ENCODE measurements around the gene KRAS.
A peak's percentile ranks its signal among the peaks of the same experiment; 100 is the strongest.
"Not testable (repeated sequence)": the region's sequence is repeated elsewhere in the genome, so short reads cannot be mapped to it uniquely, and the experiment has no call there.

KRAS gene

DNA sequence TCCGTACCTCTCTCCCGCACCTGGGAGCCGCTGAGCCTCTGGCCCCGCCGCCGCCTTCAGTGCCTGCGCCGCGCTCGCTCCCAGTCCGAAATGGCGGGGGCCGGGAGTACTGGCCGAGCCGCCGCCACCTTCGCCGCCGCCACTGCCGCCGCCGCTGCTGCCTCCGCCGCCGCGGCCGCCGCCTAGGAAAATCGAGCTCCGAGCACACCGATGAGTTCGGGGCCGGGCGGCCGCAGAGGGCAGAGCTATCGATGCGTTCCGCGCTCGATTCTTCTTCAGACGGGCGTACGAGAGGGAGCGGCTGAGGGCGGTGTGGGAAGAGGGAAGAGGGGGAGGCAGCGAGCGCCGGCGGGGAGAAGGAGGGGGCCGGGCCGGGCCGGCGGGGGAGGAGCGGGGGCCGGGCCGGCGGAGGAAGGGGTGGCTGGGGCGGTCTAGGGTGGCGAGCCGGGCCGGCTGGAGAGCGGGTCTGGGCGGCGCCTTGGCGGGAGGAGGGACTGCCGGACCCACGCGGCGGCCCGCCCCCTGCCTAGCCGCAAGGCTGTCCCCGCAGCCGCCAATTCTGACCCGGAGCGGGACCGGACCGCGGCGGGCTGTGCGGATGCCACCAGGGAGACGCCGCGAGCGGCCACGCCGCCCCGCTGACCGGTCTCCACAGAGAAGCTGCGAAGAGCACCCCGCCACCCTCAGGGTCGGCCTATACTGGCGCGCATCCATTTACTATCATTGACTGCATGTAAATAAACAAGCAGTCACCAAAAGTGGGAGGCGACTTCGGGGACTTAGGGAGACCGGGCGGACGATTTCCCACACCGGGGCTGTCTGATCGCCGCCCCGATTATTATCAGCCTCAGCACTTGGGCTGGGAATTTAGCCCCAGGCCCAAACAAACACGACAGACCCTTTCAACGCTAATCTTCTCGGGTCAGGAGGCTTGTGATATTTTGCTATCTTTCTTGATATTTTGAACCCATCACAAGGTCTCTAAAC lies at the start of gene KRAS:
Gene KRAS, minus strand, starts transcription at position 186 of the 987 bp plus-strand sequence.
- peak; percentile 93 to 97 for DNase-seq

DNA sequence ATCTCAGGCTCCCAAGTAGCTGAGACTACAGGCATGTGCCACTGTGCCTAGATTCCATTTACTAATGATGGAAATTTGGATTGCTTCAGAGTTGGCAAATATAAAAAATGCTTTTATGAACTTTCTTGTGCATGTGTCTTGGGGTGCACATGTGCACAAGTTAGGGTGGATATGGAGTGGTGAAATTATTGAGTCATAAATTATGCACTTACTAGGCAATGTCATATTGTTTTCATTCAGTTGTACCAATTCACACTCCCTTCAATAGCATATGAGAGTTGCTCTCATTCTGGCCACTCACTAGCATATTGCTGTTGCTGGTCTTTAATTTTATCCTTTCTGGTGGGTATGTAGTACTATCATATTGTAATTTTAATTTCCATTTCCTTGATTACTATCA lies 45.7 kb upstream of the KRAS start:
- DNase-seq: no peak

DNA sequence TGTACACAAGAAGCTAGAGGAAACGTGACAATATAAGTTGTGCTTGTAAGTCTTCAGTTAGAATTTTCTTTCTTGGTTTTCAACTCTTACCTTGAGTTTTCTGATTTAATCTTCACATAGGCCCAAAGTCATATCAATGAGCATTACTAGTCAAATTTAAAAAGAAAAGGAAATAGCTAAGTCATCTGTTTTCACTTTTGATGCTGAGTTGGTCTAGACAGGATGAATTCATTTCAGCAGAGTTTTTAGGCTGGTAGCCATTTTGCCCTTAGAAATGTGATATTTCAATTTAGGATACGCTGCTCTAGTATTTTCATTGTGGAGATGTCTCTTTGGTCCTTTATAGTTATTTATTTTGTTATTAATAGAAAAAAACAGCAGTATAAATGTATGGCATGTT lies 44.6 kb upstream of the KRAS start:
- DNase-seq: no peak

DNA sequence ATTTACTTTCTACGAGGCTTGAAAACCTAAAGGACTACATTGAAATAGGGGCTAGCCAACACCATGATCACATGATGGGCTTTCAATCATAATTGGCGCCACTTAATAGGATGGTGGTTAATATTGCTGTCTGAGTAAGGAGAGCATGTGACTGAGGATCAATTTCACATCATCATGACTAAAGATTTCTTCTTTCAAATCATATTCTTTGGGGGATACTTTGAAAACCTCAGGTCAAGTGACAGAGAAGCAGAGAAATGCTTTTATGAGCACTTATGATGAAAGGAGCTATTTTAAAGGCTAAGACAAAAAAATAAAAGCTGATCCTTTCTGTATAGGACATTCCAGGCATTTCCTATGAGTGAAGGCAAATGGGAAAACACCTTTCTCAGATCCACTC lies 42.9 kb upstream of the KRAS start:
- DNase-seq: no peak

DNA sequence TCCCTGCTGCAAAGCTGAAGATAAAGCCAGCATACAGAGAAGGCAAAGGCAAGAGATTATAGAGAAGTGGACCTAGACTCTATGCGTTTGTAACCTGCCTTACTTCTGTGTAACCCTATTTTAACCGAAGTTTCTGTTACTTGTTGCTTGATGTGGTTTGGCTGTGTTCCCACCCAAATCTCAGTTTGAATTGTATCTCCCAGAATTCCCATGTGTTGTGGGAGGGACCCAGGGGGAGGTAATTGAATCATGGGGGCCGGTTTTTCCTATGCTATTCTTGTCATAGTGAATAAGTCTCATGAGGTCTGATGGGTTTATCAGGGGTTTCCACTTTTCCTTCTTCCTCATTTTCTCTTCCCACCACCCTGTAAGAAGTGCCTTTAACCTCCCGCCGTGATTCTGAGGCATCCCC lies 42.1 kb upstream of the KRAS start:
- not testable (repeated sequence) for DNase-seq

DNA sequence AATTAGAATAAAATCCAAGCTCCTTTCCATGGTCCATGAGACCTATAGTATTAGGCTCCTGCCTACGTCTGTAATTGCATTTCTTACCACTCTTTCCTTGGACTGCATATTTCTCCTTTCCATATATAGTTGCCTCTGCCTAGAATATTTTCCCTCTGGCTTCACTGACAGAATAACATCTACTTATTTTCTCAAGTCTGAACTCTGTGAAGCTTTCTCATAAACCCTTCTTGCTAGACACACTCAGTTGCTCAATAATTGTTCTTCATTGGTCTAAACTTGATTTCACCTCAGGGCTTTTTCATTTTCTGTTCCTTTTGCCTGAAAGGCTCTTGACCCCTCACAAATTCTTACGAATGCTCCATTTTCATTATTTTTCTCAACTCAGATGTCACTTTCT lies 36.9 kb upstream of the KRAS start:
- DNase-seq: no peak

DNA sequence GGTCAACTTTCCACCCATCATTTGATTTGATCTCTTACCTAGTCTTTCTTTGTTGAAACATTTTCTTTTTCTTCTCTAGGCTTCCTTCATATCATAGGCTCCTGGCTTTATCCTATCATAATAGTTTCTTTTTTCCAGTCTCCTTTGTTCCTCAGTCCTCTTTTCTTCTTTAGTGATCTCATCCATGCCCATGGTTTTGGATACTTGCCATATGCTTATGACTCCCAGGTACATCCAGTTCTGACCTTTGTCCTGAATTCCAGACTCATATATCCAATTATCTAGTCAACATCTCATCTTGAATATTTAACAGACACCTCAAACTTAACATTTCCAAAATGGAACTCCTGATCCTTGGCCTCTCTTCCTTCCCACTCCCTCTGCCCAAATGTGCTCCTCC lies 36.1 kb upstream of the KRAS start:
- no peak for DNase-seq

DNA sequence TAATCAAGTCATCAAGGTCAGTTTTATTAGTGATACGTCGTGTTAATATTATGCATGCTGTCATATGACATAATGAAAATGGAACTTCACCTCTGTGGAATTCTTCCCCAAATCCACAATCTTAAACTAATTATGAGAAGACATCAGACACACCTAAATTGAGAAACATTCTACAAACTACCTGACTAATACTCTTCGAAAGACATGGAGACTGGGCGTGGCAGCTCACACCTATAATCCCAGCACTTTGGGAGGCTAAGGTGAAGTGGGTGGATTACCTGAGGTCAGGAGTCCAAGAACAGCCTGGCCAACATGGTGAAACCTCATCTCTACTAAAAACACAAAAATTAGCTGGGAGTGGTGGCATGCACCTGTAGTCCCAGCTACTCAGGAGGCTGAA lies 33.3 kb upstream of the KRAS start:
- no peak for DNase-seq

DNA sequence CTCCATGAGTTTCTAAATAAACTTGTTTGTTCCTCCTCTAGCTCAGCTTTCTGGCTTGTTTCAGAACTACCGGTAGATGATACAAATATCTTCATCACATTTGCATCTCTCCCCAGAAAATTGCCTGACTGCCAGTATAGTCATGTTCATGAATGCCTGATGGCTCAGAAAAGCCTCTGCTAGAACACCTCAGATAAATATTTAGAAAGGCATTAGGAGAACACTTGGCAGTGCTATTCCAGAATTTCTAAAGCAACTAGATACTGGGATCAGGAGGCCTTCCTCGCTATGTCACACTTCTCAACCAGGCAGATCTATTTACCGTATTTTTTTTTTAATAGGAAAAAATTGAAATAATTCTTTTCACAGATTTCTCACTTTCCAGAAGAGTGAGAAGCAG lies 32.3 kb upstream of the KRAS start:
- DNase-seq: no peak

DNA sequence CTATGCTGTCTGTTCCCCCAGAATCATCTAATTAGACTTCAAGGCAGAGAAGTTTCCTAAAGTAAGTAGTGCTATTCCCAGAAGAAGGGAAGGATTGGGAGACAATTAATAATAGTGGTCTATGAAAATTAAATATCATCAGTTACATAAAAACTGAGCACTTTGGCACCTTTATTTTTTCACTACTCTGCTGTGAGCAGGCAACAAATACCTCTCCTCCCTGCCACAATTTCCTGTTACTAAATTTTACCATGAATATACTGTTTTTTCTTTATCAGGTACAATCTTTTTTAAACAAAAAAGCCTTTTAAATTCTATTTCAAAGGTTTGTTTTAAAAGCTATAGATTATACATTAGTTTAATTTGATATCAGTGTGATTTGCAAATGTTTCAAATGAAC lies 29.4 kb upstream of the KRAS start:
- DNase-seq: no peak

DNA sequence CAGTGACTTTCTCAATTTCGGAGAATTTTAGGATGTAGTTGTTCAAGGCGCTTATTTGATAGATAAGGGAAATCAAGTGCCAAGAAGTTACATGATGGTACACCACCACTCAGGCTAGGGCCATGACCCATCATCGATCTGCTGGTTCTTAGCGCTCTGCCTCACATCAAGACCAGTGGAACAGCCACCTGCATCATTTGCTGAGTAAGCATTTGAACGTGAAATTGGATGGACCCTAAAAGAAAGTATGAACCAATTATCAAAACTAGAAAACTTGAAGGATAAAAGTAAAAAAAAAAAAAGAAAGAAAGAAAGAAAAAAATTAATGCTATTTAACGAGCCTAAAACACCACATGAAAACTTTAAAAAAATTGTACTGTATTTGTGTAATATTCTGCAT lies 27.5 kb upstream of the KRAS start:
- DNase-seq: no peak

DNA sequence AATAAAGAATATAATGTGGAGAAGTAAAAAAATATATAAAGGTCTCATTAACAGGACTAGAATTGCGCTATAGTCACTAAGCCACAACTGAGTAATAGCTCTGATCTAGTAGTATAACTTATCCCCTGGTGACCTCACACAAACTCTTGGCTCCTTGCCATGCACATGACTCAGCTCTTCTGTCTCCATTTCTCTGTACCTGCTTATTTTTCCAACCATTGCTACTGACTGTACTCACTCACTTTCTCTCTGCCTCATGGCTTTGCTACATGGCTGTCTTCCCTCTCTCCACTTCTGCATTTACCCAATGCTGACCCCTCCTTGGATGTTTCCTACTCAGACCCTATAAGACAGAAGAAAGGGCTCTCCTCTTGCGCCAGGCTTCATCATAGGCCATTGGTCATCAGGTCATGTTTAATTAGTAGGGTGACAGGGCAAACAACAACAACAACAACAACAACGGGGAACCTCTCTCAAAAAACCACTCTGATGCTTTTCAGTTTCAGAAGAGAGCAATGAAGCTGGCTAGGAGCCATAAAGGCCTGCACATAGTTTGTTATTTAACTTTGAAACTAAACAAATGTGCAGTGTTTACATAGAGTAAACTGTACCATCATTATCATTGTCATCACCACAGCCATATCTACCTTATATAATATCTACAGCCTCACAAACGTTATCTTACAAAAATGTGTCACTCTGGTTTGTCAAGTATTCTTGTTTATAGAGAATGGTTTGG lies 25.6 kb upstream of the KRAS start:
- no peak for DNase-seq

DNA sequence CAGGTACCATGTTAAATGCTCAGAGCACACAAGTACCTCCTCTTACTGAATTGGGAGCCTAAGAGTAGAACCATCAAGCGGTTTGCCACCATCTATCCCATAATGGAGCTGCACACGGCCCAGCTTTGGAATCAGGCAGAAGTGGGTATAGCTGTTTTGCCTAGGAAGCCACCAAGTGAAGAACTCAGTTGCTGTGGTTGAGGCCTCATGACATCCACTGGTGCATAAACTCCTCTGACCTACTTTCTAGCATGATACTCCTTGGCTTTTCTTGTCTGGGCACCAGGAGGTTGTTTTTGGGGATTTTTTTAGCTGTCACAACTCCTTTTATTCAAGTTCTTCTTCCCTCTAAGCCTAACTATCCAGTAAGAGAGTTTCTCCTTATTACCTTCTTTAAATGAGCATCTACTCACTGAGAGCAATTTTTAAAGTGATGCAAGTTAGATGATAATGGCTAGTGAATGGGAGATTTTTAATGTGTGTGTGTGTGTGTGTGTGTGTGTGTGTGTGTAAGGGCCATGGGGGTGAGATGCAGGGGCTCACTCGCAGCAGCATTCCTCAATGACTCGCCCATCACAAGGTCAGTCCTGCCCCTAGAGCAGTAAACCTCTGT lies 20.9 kb upstream of the KRAS start:
- no peak for DNase-seq

DNA sequence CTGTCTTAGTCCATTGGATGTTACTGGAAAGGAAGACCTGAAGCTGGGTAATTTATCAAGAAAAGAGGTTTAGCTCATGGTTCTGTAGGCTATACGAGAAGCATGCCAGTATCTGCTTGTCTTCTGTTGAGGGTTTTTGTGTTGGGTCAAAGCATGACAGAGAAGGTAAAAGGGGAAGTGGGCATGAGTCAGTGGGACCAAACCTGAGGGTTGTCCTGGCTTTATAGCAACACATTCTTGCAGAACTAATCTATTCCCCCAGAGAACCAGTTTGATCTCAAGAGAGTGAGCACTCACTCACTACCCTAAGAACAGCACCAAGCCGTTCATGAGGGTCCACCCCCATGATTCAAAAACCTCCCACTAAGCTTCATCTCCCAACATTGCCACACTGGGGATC lies 19.0 kb upstream of the KRAS start:
- no peak for DNase-seq

DNA sequence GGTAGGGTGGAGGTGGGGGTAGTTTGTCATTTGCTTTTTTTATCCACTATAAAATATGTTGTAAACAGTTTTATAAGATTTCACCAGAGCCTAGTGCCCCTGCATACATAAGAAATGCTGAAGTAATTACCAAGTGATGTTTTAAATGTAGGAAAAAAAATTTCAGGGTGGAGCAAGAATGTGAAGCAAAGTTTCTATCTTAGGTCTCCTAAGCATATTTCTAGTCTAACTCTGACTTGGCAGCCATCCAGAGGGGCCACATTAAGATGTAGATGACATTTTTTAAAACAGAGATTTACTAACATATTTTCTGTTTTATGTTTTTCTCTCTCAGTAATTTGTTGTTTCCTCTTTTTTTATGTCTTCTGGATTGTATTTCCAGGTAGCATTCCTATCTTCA lies 15.8 kb upstream of the KRAS start:
- DNase-seq: no peak

DNA sequence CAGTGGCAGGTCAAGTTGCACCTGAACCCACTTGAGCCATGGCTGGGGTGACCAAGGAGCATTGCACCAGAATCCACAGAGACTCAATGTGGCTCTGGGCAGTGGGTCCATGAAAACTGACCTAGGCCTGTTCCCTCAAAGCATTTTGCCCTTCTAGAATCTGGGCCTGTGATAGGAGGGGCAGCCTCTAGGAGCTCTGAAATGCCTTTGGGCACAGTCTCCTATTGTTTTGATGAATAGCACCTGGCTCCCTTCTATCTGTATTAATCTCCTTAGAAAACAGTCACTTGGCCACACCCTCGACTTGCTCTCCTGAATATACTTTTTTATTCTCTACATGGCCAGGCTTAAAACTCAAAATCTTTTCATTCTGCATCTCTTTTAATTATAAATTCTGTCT lies 14.1 kb upstream of the KRAS start:
- DNase-seq: no peak

DNA sequence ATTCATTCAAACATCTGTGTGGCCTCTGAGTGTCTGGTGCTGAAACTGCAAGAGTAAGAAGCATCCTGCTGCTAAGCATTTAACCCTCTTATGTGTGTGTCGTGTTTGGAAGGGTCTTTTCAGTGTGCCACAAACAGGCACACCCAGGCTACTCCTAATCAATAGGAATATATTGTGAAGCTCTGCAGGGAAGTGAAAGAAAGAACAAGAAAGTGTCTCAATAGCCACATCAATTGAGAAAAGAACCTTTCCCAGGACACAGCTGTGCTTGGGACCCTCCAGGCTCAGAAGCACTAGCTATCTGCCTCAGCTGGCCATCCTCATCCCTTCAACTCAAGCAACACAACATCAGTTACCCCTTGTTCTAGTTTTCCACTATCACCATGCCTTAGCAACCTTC lies 13.4 kb upstream of the KRAS start:
- no peak for DNase-seq

DNA sequence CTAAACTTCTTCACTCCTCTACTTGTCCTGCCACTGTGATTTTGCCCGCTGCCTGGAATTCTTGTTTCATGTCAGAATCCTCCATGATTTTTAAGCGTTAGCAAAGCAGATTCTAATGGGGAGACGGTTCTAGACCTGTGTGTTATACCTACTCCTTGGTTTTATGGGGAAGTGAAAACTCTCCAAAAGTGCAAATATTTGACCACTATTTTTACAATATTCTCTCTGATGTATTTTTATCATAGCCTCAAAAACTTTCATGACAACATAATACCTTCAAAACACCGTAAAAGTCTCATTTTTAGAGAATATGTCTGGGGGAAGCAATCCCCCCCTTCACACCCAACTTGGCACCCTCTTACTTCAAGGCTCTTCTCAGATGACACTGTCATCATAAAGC lies 12.9 kb upstream of the KRAS start:
- DNase-seq: no peak

DNA sequence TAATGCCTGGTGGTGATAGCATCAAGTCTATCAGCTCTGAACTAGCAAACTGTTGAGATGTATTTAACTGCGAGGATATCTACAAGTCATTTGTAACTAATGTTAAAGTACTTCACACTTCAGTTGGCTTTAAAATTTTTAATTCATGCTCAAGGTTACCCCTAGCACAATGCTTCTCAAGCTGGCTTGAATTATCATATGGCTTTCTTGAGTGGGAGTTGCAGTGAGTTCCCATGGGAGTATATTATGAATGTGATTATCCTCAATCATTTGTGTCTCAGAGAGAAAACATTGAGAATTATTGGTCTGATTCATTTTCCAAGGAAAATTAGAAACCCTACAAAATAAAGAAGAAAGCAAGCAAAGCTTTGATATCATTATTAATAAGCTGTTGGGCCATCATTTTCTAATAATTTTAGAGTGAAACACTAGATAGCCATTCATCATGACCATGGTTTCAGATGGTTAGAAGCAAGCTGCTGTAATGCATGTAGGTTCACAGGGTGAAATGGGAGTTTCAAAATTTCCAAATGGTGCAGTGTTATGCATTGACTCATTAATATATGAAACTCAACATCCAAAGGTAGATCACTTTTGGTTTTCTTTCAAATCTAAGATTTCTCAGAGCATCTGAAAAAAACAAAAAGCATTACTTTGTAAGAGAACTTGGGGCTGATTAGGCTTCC lies 11.8 kb upstream of the KRAS start:
- no peak for DNase-seq

DNA sequence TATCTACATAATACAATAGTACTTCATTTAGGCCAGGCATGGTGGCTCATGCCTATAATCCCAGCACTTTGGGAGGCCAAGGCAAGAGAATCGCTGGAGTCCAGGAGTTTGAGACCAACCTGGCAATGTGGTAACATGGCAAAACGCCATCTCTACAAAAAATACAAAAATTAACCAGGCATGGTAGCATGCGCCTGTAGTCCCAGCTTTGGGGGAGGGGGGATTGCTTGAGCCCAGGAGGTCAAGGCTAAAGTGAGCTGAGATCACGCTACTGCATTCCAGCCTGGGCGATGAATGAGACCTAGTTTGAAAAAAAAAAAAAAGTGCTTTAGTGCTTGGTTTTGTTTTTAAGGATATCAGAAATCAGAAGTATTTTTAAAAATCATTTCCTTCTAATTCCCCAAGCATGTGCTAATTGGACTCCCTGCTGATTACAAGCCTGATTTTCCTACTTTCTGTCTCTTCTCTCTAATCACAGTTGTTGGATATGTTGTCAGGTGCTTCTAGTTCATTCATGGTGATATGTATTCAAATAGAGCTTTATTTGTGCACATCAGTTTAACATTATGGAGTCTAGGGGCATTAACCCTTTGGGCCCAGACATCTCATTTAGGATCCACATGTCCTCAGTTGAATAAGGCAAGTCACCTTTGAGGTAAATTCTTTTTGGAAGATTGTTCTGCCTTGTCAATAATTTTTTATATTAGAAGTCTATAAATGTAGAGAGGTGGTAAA lies 7.0 kb upstream of the KRAS start:
- DNase-seq: no peak

DNA sequence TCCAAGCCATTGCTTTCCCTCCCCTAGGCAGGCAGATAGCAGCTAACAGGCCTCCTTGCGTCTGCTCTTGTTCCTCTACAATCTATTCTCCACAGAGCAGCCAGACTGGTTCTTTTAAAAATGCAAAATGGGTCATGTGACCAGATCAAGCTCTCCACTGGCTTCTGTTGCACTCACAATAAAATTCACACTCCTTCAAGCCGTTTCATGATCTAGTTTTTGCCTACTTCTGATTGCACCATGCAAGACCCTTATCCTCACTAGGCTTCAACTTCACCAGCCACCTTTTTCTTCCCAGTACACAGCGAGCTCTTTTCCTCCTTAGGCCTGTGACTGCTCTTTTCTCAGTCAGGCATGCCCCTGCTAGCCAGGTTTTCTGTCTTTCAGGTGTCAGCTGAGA lies 6.1 kb upstream of the KRAS start:
- DNase-seq: no peak

DNA sequence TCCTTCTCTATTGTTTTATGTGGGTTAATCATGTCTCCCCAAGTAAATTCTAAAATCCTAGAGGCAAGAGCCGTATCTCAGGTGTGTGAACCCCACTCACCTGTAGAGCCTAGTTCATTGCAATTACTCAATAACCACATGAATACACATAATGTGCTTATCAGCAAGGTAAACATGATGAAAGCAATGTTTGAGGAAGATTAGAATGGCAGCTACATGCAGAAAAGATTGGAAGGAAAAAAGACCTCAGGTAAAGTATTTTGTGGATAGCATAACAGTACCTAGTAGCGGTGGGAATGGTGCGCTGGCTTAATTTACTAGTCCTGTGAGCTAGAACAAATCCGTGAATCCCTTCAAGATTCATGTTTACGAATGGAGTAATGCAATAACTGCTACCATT lies 5.3 kb upstream of the KRAS start:
- no peak for DNase-seq
